ENCODE measurements around the gene ZFAND3.
"Not testable (repeated sequence)": the region's sequence is repeated elsewhere in the genome, so short reads cannot be mapped to it uniquely, and the experiment has no call there.

Gene ZFAND3

GRCh38 chr6:38049861-38050397 is 230.4 kb downstream of the ZFAND3 start:
- DNase-seq (ENCODE audit: low read depth in 3 of 3) = not testable (repeated sequence)

- no peak for DNase-seq (ENCODE audit: low read depth in 3 of 3)
Measured at GRCh38 chr6:38051819-38052434, 232.4 kb downstream of the ZFAND3 start.

GRCh38 chr6:38054527-38055202 is 235.1 kb downstream of the ZFAND3 start:
- no peak for DNase-seq (ENCODE audit: low read depth in 3 of 3)

GRCh38 chr6:38055203-38055589 is 235.7 kb downstream of the ZFAND3 start:
- no peak for DNase-seq (ENCODE audit: low read depth in 3 of 3)

GRCh38 chr6:38056361-38056760 is 236.8 kb downstream of the ZFAND3 start:
- DNase-seq (ENCODE audit: low read depth in 3 of 3) = no peak

GRCh38 chr6:38057994-38058393 is 238.5 kb downstream of the ZFAND3 start:
- DNase-seq (ENCODE audit: low read depth in 3 of 3) = peak; percentile 33 to 60 (median 60)

GRCh38 chr6:38062066-38062465 is 242.5 kb downstream of the ZFAND3 start:
- DNase-seq (ENCODE audit: low read depth in 3 of 3) = no peak

GRCh38 chr6:38063973-38064372 is 244.4 kb downstream of the ZFAND3 start:
- no peak for DNase-seq (ENCODE audit: low read depth in 3 of 3)

- DNase-seq (ENCODE audit: low read depth in 3 of 3) = no peak
Measured at GRCh38 chr6:38064431-38064830, 244.9 kb downstream of the ZFAND3 start.

GRCh38 chr6:38065734-38066305 is 246.3 kb downstream of the ZFAND3 start:
- DNase-seq (ENCODE audit: low read depth in 3 of 3) = no peak

GRCh38 chr6:38067263-38067980 is 247.9 kb downstream of the ZFAND3 start:
- DNase-seq (ENCODE audit: low read depth in 3 of 3) = no peak

GRCh38 chr6:38068854-38069590 is 249.5 kb downstream of the ZFAND3 start:
- no peak for DNase-seq (ENCODE audit: low read depth in 3 of 3)

- no peak for DNase-seq (ENCODE audit: low read depth in 3 of 3)
Measured at GRCh38 chr6:38077488-38078030, 258.0 kb downstream of the ZFAND3 start.

GRCh38 chr6:38078671-38079070 is 259.1 kb downstream of the ZFAND3 start:
- DNase-seq (ENCODE audit: low read depth in 3 of 3) = no peak

- DNase-seq (ENCODE audit: low read depth in 3 of 3) = no peak
Measured at GRCh38 chr6:38079107-38079506, 259.6 kb downstream of the ZFAND3 start.

GRCh38 chr6:38079537-38079936 is 260.0 kb downstream of the ZFAND3 start:
- no peak for DNase-seq (ENCODE audit: low read depth in 3 of 3)

GRCh38 chr6:38080360-38080759 is 260.8 kb downstream of the ZFAND3 start:
- DNase-seq (ENCODE audit: low read depth in 3 of 3) = no peak

GRCh38 chr6:38080889-38081288 is 261.4 kb downstream of the ZFAND3 start:
- no peak for DNase-seq (ENCODE audit: low read depth in 3 of 3)

- DNase-seq (ENCODE audit: low read depth in 3 of 3) = no peak
Measured at GRCh38 chr6:38085031-38085430, 265.5 kb downstream of the ZFAND3 start.

- no peak for DNase-seq (ENCODE audit: low read depth in 3 of 3)
Measured at GRCh38 chr6:38086346-38086745, 266.8 kb downstream of the ZFAND3 start.

- no peak for DNase-seq (ENCODE audit: low read depth in 3 of 3)
Measured at GRCh38 chr6:38088010-38088409, 268.5 kb downstream of the ZFAND3 start.
